OCI-LY7 (cell line): ENCODE data around the gene DCC.

Experiments
- EZH2phosphoT487 ChIP-seq: fragments of 200-600 bp; sonication (generic); IDR thresholded peaks from 2 replicates; pipeline ENCODE4 v1.6.1; 2018; ENCODE audit warnings: low read depth, borderline replicate concordance, mild to moderate bottlenecking, mixed run types, antibody characterized with exemption, low read length, moderate library complexity, mixed read lengths
- TF ChIP-seq, protein P1 (sequence below): fragments of 200-600 bp; sonication (generic); conservative IDR thresholded peaks from 2 replicates; pipeline ENCODE4 v1.5.1; 2014; ENCODE audit warnings: mild to moderate bottlenecking, antibody characterized with exemption, low read length, moderate library complexity, mixed read lengths

DNA sequence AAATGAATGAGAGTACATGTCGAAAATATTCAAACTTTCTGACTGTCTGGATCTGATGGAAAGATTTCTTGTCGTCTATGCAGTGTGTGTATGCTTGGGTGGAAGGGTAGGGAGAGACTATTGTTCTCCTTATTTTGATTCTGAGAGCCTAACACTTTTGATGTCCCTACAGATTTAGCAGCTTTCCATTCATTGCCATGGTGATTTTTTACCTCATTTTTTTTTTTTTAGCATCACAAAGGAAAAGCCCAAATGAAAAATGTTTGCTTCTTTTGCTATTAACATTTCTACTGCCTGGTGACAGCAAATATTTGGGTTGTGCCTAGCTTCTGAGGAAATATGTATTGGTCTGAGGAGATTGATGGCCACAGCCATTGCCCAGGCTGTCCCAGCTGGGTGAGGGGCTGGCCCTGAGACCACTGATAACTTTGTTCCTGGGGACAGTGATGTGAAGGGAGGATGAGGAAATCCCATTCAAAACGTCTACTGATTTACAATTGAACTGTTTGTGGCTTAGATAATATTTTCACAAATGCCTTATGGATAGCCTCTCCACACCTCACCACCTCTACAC lies 558.6 kb downstream of the DCC start:
- TF ChIP-seq, protein P1, sequence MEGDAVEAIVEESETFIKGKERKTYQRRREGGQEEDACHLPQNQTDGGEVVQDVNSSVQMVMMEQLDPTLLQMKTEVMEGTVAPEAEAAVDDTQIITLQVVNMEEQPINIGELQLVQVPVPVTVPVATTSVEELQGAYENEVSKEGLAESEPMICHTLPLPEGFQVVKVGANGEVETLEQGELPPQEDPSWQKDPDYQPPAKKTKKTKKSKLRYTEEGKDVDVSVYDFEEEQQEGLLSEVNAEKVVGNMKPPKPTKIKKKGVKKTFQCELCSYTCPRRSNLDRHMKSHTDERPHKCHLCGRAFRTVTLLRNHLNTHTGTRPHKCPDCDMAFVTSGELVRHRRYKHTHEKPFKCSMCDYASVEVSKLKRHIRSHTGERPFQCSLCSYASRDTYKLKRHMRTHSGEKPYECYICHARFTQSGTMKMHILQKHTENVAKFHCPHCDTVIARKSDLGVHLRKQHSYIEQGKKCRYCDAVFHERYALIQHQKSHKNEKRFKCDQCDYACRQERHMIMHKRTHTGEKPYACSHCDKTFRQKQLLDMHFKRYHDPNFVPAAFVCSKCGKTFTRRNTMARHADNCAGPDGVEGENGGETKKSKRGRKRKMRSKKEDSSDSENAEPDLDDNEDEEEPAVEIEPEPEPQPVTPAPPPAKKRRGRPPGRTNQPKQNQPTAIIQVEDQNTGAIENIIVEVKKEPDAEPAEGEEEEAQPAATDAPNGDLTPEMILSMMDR, result no peak
- no peak for TF ChIP-seq EZH2phosphoT487
